RWPE1 (cell line): Measurements from ENCODE around the gene TMC1.
A peak's percentile ranks its signal among the peaks of the same experiment; 100 is the strongest.

ENCODE experiments used
- CTCF ChIA-PET: fragments of 350-600 bp; sonication (Branson Sonifier 250); formaldehyde crosslinking; extraction: SDS; loops from one replicate; lab custom pipeline; 2021; lab: Yijun Ruan, JAX
- POLR2A ChIA-PET: fragments of 400-600 bp; formaldehyde crosslinking; extraction: SDS; loops from one replicate; lab custom pipeline; 2020; ENCODE audit warnings: antibody characterized with exemption; ENCODE audit not compliant: low non-redundant PET; lab: Yijun Ruan, JAX
- DNase-seq: peaks from one replicate; pipeline ENCODE4 v3.0.0; 2012; ENCODE audit warnings: low spot score
- H3K27ac ChIP-seq: fragments of 450-650 bp; 2 replicates; pipeline ENCODE4 v1.5.1; 2017
- CTCF ChIP-seq: fragments of 450-650 bp; conservative IDR thresholded peaks from 2 replicates; pipeline ENCODE4 v1.5.1; 2017; ENCODE audit warnings: low read depth, mild to moderate bottlenecking

TMC1 gene

GRCh38 chr9:72614067-72614466, 92.7 kb downstream of the TMC1 start:
- ChIA-PET CTCF (no interaction called here), POLR2A (no interaction called here)
- no peak for TF ChIP-seq CTCF
- no peak overlapping the region for H3K27ac ChIP-seq
- no peak for DNase-seq

- no peak for TF ChIP-seq CTCF
- CTCF ChIA-PET = no interaction called here
- POLR2A ChIA-PET = no interaction called here
- peak; percentile 20 for DNase-seq
- H3K27ac ChIP-seq = no peak overlapping the region
Observed at GRCh38 chr9:72615931-72616330, 94.5 kb downstream of the TMC1 start.

- TF ChIP-seq CTCF = no peak
- ChIA-PET CTCF (no interaction called here), POLR2A (no interaction called here)
- no peak overlapping the region for H3K27ac ChIP-seq
- no peak for DNase-seq
Observed at GRCh38 chr9:72618811-72619210, 97.4 kb downstream of the TMC1 start.

- CTCF ChIA-PET = no interaction called here
Observed at GRCh38 chr9:72622186-72622585, 100.8 kb downstream of the TMC1 start.

GRCh38 chr9:72623156-72623555, 101.7 kb downstream of the TMC1 start:
- no peak overlapping the region for H3K27ac ChIP-seq
- no peak for TF ChIP-seq CTCF
- peak; percentile 44 for DNase-seq
- ChIA-PET CTCF (interaction anchor here (0.6 to 0.9 kb wide), 2 partner anchors 14 to 495 kb away, joined by 3 to 6 read pairs; no protein-coding TSS in a partner anchor), POLR2A (no interaction called here)

More at GRCh38 chr9:72622186-72622585, 100.8 kb downstream of the TMC1 start:
- TF ChIP-seq CTCF = no peak
- POLR2A ChIA-PET = no interaction called here
- H3K27ac ChIP-seq = no peak overlapping the region
- DNase-seq = no peak

GRCh38 chr9:72627147-72627546, 105.7 kb downstream of the TMC1 start:
- no peak for DNase-seq
- no peak overlapping the region for H3K27ac ChIP-seq
- CTCF ChIA-PET = interaction anchor here (0.8 kb wide), 1 partner anchor 335 kb away, joined by 8 read pairs; no protein-coding TSS in a partner anchor
- TF ChIP-seq CTCF = no peak
- POLR2A ChIA-PET = no interaction called here
